NCI-H146 treated with DMSO at 0.1 percent for 48 hours (cell line): ENCODE results near the gene TBC1D9.

Experiments
- DNase-seq: peaks from one replicate; lab custom pipeline; 2025; ENCODE audit not compliant: unreplicated experiment; lab: John Stamatoyannopoulos, UW

The TBC1D9 gene

GRCh38 chr4:140622333-140622958 lies 133.7 kb downstream of the TBC1D9 start:
- no peak for DNase-seq

GRCh38 chr4:140621161-140621560 lies 135.0 kb downstream of the TBC1D9 start:
- DNase-seq = no peak

GRCh38 chr4:140617499-140618248 lies 138.5 kb downstream of the TBC1D9 start:
- no peak for DNase-seq

- DNase-seq = no peak
Measured at GRCh38 chr4:140615451-140615850, 140.7 kb downstream of the TBC1D9 start.

GRCh38 chr4:140612357-140612756 lies 143.8 kb downstream of the TBC1D9 start:
- DNase-seq = no peak

- no peak for DNase-seq
Measured at GRCh38 chr4:140611854-140612253, 144.3 kb downstream of the TBC1D9 start.

- DNase-seq = peak; percentile 51
Measured at GRCh38 chr4:140609548-140610425, 146.4 kb downstream of the TBC1D9 start.

- no peak for DNase-seq
Measured at GRCh38 chr4:140607852-140608251, 148.3 kb downstream of the TBC1D9 start.

- DNase-seq = no peak
Measured at GRCh38 chr4:140604544-140604943, 151.6 kb downstream of the TBC1D9 start.

GRCh38 chr4:140603286-140603685 lies 152.9 kb downstream of the TBC1D9 start:
- peak; percentile 85 for DNase-seq

GRCh38 chr4:140602714-140603113 lies 153.5 kb downstream of the TBC1D9 start:
- peak; percentile 28 for DNase-seq

- DNase-seq = no peak
Measured at GRCh38 chr4:140600408-140600807, 155.8 kb downstream of the TBC1D9 start.

- peak; percentile 76 for DNase-seq
Measured at GRCh38 chr4:140595065-140595464, 161.1 kb downstream of the TBC1D9 start.

GRCh38 chr4:140584439-140584838 lies 171.7 kb downstream of the TBC1D9 start:
- no peak for DNase-seq

GRCh38 chr4:140581078-140581477 lies 175.1 kb downstream of the TBC1D9 start:
- no peak for DNase-seq

GRCh38 chr4:140579278-140579677 lies 176.9 kb downstream of the TBC1D9 start:
- DNase-seq = peak; percentile 17

GRCh38 chr4:140575489-140575888 lies 180.7 kb downstream of the TBC1D9 start:
- no peak for DNase-seq

GRCh38 chr4:140571620-140572019 lies 184.6 kb downstream of the TBC1D9 start:
- DNase-seq = no peak
